Activated T-cell treated with anti-CD3 and anti-CD28 coated beads, Interleukin-2, amount 50 U/mL, for 24 hours (primary cell): Measurements from ENCODE around the gene DNTT.

Source experiments
- DNase-seq: peaks from one replicate; pipeline ENCODE4 v3.0.0-alpha.2; 2020
- H3K27ac Mint-ChIP-seq: 2 replicates; pipeline ENCODE4 v1.8.0; 2020; ENCODE audit warnings: mild to moderate bottlenecking, mixed read lengths
- H3K27me3 Mint-ChIP-seq: 2 replicates; pipeline ENCODE4 v1.8.0; 2020; ENCODE audit warnings: mixed read lengths
- H3K36me3 Mint-ChIP-seq: 2 replicates; pipeline ENCODE4 v1.8.0; 2020; ENCODE audit warnings: low read depth, mixed read lengths
- H3K4me1 Mint-ChIP-seq: 2 replicates; pipeline ENCODE4 v1.8.0; 2020; ENCODE audit warnings: low read depth, mixed read lengths
- H3K4me3 Mint-ChIP-seq: 2 replicates; pipeline ENCODE4 v1.8.0; 2020; ENCODE audit warnings: mild to moderate bottlenecking, moderate library complexity, mixed read lengths
- H3K9me3 Mint-ChIP-seq: 2 replicates; pipeline ENCODE4 v1.8.0; 2020; ENCODE audit warnings: mixed read lengths

Gene DNTT

DNA sequence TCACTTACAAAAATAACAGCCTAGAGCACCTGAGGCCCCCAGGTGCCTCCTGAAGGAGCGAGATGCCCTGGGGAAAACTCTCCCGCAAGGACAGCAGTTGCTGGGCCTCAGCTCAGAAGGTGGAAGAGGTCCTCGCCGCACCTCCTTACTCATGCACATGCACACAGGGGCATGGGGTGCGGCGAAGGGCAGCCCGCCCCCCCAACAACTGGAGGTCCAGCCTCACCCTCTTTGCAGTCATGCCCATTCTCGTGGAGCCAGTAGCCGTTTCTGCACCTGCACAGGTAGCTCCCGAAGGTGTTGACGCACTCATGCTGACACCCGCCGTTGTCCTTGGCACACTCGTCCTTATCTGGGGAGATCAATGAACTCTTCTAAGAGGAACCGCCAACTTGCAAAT lies 74.5 kb downstream of the DNTT start:
- Mint-ChIP-seq H3K4me3 (no peak overlapping the region), H3K36me3 (no peaks in the 10 kb centered on the region), H3K27ac (no peak overlapping the region), H3K4me1 (peaks cover 19% of the 10 kb centered on the region), H3K9me3 (no peaks in the 10 kb centered on the region), H3K27me3 (peaks cover 17% of the 10 kb centered on the region)
- no peak for DNase-seq

DNA sequence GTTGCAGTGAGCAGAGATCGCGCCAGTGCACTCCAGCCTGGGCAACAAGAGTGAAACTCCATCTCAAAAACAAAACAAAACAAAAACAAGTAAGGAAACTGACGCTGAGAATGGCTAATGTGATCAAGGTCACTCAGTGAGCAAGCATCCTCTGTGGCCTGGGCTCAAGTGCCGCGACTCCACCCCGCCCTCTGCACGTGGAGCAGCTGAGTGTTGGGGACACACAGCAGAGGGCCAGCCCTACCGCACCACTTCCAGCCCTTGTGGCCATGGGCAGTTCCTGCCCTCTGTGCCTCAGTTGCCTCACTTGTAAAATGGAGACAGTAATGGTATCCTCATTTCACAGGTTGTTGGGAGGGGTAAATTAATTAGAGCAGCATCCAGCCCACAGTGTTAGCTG lies 75.5 kb downstream of the DNTT start:
- Mint-ChIP-seq H3K27me3 (peaks cover 11% of the 10 kb centered on the region), H3K27ac (no peak overlapping the region), H3K36me3 (no peaks in the 10 kb centered on the region), H3K4me3 (no peak overlapping the region), H3K4me1 (peaks cover 15% of the 10 kb centered on the region), H3K9me3 (no peaks in the 10 kb centered on the region)
- DNase-seq: no peak

DNA sequence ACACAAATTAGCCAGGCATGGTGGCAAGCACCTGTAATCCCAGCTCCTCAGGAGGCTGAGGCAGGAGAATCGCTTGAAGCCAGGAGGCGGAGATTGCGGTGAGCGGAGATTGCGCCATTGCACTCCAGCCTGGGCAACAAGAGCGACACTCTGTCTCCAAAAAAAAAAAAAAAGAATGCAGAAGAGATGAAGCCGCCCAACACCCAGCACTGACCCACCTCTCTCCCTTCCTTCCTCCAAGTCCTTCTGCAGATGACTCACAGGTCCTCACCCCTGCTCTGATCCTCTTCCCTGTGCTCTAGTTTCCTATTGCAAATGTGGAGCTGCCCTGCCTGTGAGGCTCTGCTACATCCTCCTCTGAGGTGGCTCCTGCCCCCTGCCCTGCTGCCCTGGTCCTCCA lies 76.6 kb downstream of the DNTT start:
- H3K36me3 Mint-ChIP-seq: no peaks in the 10 kb centered on the region
- H3K27me3 Mint-ChIP-seq: peaks cover 9% of the 10 kb centered on the region
- no peak overlapping the region for H3K27ac Mint-ChIP-seq
- H3K4me3 Mint-ChIP-seq: no peak overlapping the region
- no peak for DNase-seq
- no peaks in the 10 kb centered on the region for H3K9me3 Mint-ChIP-seq
- H3K4me1 Mint-ChIP-seq: peaks cover 6% of the 10 kb centered on the region

DNA sequence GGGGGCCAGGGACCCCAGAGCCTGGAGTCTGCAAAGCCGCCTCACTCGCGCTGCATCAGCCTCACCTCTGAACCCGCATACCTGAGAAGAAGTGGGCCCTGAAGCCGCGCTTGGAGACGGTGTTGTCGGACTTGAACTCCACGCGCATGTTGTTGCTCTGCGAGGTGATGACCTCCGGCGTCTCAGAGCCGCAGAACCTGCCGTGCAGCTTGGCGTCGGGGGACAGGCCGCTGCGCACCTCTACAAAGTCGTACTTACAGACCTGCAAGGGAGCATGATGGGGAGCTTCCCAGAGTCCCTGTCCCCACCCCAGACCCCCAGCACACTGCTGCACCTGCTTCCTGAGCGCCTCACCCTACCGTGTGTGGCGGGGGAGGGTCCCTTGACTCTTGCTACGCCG lies 80.3 kb downstream of the DNTT start:
- Mint-ChIP-seq H3K27ac (no peak overlapping the region), H3K4me1 (no peaks in the 10 kb centered on the region), H3K4me3 (no peak overlapping the region), H3K36me3 (no peaks in the 10 kb centered on the region), H3K9me3 (no peaks in the 10 kb centered on the region), H3K27me3 (peaks cover 2% of the 10 kb centered on the region)
- DNase-seq: no peak

DNA sequence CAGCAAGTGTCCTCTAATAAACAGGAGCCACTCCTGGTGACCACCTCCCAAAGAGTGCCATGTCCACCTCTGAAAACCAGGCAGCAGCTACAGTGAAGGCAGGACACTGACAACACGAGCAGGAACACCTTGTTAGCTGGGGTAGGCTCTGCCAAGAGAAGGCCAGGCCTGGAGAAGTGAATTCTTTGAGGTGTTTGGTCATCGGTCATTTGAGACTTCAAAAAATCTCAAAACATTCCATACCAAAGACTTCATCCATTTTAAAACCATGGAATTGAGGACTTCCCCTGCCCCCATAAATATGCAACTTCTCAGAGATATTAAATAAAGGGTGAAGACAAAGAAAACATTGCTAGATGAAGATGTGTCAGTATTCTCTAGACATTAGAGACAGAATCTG lies 82.9 kb downstream of the DNTT start:
- Mint-ChIP-seq H3K27ac (no peak overlapping the region), H3K9me3 (no peaks in the 10 kb centered on the region), H3K4me1 (no peaks in the 10 kb centered on the region), H3K27me3 (peaks cover 5% of the 10 kb centered on the region), H3K36me3 (no peaks in the 10 kb centered on the region), H3K4me3 (no peak overlapping the region)
- DNase-seq: no peak

DNA sequence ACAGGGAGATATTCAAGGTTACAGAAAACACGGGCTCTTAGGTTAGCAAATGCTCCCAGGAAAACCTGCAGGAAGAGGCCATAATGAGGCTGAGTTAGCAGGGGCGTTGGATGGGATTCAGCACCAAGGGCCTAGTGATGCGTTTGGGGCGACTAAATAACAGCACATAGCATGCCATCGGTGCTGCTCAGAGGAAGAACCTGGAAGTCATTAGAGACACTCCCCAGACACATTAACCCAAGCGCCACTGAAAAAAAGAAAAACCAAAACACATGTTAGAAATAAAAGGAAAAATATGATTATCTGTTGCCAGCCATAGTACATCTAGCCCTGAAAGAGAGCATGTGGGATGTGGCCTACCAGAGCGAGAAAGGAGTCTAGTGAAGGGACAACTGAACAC lies 83.4 kb downstream of the DNTT start:
- Mint-ChIP-seq H3K4me3 (no peak overlapping the region), H3K4me1 (no peaks in the 10 kb centered on the region), H3K36me3 (no peaks in the 10 kb centered on the region), H3K9me3 (no peaks in the 10 kb centered on the region), H3K27ac (no peak overlapping the region), H3K27me3 (peaks cover 5% of the 10 kb centered on the region)
- no peak for DNase-seq
